ENCODE results near the gene NFIA.

The NFIA gene

GRCh38 chr1:61097722-61098121, 15.4 kb downstream of the NFIA start:
- no peak for TF ChIP-seq ZNF274 (IDR thresholded peaks at IDR 0.05; ENCODE audit: low read depth, low read length)
- H3K4me3 ChIP-seq (ENCODE audit: low read length) = no peak overlapping the region

DNA sequence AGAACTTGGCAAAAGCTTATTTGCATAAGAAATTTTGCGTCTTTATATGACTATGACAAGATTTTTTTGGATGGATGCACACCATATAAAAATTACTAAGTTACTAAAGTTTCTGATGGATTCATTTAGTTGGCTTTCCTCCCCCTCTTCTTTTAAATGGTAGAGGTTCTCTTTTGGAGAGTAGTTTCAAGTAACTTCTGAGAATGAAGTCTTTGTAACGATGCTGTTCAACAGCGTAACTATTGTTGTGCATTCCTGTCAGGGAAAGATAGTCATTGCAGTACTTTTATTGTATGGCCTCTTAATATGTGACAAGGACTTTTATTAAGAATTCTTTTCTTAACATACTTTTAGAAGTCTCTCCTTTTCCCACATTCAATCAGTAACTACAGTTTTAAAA, 16.0 kb downstream of the NFIA start:
- no peak overlapping the region for H3K4me3 ChIP-seq (ENCODE audit: low read length)
- TF ChIP-seq ZNF274 (IDR thresholded peaks at IDR 0.05; ENCODE audit: low read depth, low read length) = no peak

- TF ChIP-seq ZNF274 (IDR thresholded peaks at IDR 0.05; ENCODE audit: low read depth, low read length) = no peak
- no peak overlapping the region for H3K4me3 ChIP-seq (ENCODE audit: low read length)
Measured at GRCh38 chr1:61098906-61099437, 16.6 kb downstream of the NFIA start.

- no peak overlapping the region for H3K4me3 ChIP-seq (ENCODE audit: low read length)
- TF ChIP-seq ZNF274 (IDR thresholded peaks at IDR 0.05; ENCODE audit: low read depth, low read length) = no peak
Measured at GRCh38 chr1:61100578-61100977, 18.2 kb downstream of the NFIA start.

DNA sequence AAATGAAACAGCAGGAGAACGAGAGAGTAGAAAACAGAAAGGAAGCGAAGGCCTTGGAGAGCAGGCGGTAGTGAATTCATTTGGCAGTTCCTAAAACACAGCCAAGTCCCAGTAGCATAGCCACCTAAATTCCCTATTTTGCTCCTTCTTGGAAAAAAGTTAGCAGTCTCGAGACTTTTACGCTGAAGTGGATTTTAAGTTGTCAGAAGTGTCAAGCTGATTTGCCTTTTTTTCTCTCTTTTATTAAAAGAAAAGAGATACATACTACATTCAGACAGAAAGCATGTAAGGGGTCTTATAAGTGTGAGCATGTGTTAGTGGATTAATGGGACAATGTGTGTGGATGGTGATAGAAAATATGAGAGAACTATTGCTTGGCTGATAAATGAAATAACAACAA, 19.2 kb downstream of the NFIA start:
- TF ChIP-seq ZNF274 (IDR thresholded peaks at IDR 0.05; ENCODE audit: low read depth, low read length) = no peak
- H3K4me3 ChIP-seq (ENCODE audit: low read length) = no peak overlapping the region

- no peak for TF ChIP-seq ZNF274 (IDR thresholded peaks at IDR 0.05; ENCODE audit: low read depth, low read length)
- H3K4me3 ChIP-seq (ENCODE audit: low read length) = no peak overlapping the region
Measured at GRCh38 chr1:61102041-61102440, 19.7 kb downstream of the NFIA start.

DNA sequence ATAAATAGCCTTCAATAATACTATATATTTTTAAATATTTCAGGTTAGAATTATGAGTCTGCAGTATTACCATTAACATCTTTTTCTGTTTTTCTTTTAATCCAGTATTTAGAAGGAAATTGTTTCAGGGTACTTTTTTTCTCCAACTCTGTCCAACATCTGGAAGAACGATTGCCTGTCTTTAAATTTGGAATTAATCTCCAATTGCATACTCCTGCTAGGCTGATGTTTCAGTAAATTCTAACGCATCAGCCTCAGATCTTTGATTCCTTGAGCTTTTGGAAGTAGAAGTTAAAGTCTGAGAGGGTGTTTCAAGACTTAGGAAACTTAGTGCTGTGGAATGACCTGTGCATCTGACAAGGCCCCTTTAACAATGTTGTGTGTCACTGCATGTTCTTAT, 20.3 kb downstream of the NFIA start:
- H3K4me3 ChIP-seq (ENCODE audit: low read length) = no peak overlapping the region
- TF ChIP-seq ZNF274 (IDR thresholded peaks at IDR 0.05; ENCODE audit: low read depth, low read length) = no peak

DNA sequence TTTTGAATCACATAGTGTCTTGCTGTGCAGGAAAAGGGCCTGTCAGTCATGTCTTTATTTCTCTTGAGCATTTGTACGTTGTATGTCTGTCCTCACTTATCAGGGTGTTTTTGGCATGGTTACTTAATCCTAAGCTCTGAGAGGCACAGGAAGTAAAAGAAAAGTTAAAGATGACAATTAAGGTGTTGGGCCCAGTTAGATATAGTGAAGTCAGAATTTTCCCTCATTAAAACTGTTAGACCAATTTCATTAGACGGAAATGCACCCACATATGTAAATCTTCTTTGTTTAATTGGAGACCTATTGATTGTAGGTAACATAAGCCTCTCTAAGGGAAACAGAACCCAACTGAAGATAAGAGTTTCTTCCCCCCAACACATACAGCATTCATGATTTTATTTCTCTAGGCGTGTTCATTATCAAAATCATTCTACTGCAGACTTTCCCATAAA, 21.9 kb downstream of the NFIA start:
- H3K4me3 ChIP-seq (ENCODE audit: low read length) = no peak overlapping the region
- TF ChIP-seq ZNF274 (IDR thresholded peaks at IDR 0.05; ENCODE audit: low read depth, low read length) = no peak

GRCh38 chr1:61107638-61108037, 25.3 kb downstream of the NFIA start:
- no peak for TF ChIP-seq ZNF274 (IDR thresholded peaks at IDR 0.05; ENCODE audit: low read depth, low read length)
- H3K4me3 ChIP-seq (ENCODE audit: low read length) = no peak overlapping the region

- no peak overlapping the region for H3K4me3 ChIP-seq (ENCODE audit: low read length)
Measured at GRCh38 chr1:61109158-61109557, 26.8 kb downstream of the NFIA start.

DNA sequence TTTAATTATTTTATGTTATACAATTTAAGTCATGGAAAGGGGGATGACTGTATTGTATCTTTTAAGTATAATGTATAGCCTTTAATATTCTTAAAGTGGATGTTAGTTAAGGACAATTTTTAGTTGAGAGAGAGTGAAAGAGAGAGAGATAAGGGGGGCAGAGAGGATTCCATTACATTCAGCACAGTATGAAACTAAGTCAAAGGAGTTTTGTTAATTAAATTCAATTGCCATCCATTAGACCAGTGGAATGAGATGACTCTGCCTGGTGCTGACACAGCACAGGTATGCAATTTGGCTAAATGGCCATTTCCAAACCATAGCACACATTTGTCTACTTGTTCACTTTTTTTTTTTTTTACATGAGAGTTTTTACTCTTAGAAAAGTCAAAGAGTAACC, 27.5 kb downstream of the NFIA start:
- no peak overlapping the region for H3K4me3 ChIP-seq (ENCODE audit: low read length)
- no peak for TF ChIP-seq ZNF274 (IDR thresholded peaks at IDR 0.05; ENCODE audit: low read depth, low read length)

More at GRCh38 chr1:61109158-61109557, 26.8 kb downstream of the NFIA start:
- TF ChIP-seq ZNF274 (IDR thresholded peaks at IDR 0.05; ENCODE audit: low read depth, low read length) = no peak

- TF ChIP-seq ZNF274 (IDR thresholded peaks at IDR 0.05; ENCODE audit: low read depth, low read length) = no peak
Measured at GRCh38 chr1:61110554-61110953, 28.2 kb downstream of the NFIA start.

GRCh38 chr1:61111084-61112004, 29.0 kb downstream of the NFIA start:
- TF ChIP-seq ZNF274 (IDR thresholded peaks at IDR 0.05; ENCODE audit: low read depth, low read length) = no peak
- H3K4me3 ChIP-seq (ENCODE audit: low read length) = no peak overlapping the region

More at GRCh38 chr1:61110554-61110953, 28.2 kb downstream of the NFIA start:
- H3K4me3 ChIP-seq (ENCODE audit: low read length) = no peak overlapping the region

- TF ChIP-seq ZNF274 (IDR thresholded peaks at IDR 0.05; ENCODE audit: low read depth, low read length) = no peak
- no peak overlapping the region for H3K4me3 ChIP-seq (ENCODE audit: low read length)
Measured at GRCh38 chr1:61114178-61114870, 32.0 kb downstream of the NFIA start.

GRCh38 chr1:61115436-61115835, 33.1 kb downstream of the NFIA start:
- TF ChIP-seq ZNF274 (IDR thresholded peaks at IDR 0.05; ENCODE audit: low read depth, low read length) = no peak
- no peak overlapping the region for H3K4me3 ChIP-seq (ENCODE audit: low read length)
